NCI-H1092 (cell line): ENCODE data around the gene DIO1.

Experiments used
- DNase-seq: peaks from one replicate; lab custom pipeline; 2025; lab: John Stamatoyannopoulos, UW

Gene DIO1

DNA sequence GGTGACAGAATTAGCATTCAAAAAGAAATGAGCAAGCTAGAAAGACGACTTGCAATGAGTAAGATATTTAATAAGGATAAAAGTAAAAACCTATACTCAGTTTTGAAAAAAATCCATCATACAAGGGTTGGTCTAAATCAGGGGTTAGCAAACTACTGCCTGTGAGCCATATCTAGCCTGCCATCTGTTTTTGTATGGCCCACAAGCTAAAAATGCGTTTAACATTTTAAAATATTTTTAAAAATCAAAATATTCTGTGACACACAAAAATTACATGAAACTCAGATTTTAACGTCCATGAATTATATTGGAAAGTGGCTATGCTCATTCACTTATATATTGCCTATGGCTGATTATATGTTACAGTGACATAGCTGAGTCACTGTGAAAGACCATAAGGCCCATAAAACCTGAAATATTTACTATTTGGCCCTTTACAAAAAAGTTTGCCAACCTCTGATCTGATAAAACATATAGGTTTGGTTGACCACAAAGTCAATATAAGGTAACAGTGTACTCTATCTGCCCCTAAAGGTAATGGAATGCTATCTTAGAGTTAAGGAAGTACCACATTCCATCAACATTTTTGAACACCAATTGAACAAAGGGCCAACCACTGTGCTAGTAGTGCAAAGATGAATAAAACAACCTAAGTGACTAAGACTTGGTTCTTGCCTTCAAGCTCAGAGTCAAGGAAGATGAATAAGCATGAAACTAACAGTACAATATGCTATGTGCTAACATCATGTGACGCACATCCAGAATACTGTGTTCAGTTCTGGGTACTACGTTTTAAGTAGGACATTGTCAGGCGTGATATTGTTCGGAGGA, 48.4 kb downstream of the DIO1 start:
- DNase-seq: no peak

GRCh38 chr1:53943090-53943489, 49.1 kb downstream of the DIO1 start:
- no peak for DNase-seq

DNA sequence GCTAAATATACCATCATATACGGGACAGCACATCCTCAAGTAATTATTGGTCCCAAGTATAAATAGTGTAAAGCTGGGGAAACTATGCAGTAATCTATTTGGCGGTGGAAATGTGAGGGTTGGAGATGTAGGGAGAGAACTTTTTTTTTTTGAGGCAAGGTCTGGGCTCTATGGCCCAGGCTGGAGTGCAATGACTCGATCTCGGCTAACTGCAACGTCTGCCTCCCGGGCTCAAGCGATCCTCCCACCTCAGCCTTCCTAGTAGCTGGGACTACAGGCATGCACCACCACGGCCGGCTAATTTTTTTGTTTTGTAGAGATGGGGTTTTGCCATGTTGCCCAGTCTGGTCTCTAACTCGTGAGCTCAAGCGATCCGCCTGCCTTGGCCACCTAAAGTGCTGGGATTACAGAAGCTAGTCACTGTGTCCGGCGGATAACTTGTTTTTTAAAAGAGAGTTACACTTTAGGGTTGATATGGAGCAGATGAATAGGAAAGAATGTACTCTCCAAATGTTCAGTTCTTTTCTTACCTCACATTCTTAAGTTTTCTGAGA, 49.6 kb downstream of the DIO1 start:
- DNase-seq: no peak

- no peak for DNase-seq
Observed at GRCh38 chr1:53944469-53945182, 50.6 kb downstream of the DIO1 start.

GRCh38 chr1:53945183-53945432, 51.1 kb downstream of the DIO1 start:
- DNase-seq: no peak

- DNase-seq: peak; percentile 85
Observed at GRCh38 chr1:53945433-53946251, 51.7 kb downstream of the DIO1 start, which contains the start of gene IFT25. Gene IFT25 (minus strand): TSS chr1:53945699. CDS start chr1:53940082, 5,617 bp downstream.

GRCh38 chr1:53946252-53947171, 52.5 kb downstream of the DIO1 start, which contains the start of gene LRRC42:
Gene LRRC42 (plus strand): TSS chr1:53946350. CDS start chr1:53952000, 5,650 bp downstream.
- no peak for DNase-seq

DNA sequence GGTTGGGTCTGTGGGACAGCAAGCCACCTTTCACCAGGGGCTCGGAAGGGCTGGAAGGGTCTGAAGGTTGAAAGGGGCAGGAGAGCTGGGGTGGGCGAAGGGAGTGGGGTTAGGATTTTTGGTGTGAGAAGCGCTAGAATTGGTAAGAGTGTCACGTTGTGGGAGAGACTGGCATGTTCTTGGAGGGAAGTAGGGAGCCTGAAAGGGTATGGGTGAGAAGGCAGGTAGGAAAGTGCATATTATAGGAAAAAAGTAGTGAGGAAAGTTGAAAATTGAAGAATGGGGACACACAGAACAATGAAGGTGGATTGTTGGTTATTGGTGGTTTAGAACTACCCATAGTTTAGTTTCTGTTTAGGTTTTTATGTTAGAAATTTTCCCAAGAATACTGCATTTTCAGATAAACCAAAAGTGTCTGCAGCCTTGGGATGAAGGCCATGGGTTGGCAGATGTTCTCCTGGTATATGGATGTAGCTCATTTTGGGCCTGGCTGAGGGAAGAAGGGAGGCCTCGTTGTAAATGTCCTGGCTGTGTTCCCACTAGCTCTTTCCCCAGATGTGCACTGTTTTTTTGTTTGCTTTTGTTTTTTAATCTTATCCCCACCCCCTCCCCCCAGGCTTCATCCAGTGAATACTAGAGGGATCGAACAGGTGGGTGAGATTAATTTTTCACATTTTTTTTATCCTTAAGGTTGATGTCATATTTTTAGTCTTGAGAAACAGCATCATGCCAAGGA, 53.4 kb downstream of the DIO1 start:
- no peak for DNase-seq

DNA sequence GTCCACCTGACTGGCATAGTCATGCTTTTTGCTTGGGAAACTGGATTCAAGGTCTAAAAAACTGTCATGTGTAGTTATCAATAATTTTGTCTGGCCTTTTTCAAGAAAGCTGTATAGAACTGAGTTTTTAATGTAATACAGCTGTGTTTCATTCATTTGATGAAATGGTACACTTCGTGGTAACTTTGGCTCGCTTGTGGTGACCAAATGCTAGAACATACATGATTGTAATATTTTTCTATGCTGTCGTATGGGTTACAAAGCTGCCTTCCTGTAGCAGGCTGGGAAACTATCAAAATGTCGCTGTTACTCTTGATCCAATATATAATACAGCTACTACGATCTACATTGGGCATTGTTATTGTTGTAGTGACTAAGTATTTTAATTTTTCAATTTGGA, 54.3 kb downstream of the DIO1 start:
- no peak for DNase-seq

DNA sequence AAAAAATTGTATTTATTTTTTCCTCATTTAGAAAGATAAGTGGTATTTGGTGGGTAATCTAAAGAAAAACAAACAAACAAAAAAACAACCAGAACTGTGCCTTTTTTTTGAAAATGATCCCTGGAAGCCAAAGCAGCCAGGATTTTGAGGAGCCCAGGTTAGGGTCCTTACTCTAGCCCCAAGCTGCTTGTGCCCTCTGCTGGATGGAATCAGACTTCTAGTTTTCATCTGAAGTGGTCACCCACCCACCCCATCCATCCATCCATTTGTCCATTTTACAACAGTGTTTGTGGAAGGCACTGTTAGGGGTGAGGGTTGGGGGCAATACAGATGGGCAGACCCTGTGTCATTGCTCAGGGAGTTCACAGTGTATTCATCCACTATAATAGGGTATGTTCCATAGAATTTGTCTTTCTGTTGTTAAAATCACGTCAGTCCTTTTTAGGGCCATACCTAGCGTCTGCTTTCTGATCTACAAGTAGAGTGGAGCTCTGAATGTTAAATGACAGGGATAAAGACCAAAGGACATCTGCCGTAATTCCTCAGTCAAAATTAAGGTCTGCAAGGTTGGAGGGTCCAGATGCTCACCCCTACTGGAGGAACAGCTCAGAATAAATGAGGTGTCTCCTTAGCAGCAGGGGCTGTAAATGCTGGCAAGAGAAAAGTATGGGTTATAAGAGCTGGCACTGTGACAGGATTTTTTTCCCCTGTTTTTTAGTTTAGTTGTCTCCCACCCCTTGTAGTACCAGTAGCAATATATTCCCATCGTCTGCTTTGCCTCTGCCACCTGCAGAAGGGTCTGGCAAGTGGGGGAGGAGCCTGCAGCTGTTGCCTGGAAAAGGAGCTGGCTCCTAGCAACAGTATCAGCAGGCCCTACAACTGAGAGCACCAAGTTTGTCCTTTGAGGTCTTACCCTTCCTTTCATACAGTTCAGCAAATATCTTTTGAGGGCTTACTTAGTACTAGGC, 55.3 kb downstream of the DIO1 start:
- DNase-seq: peak; percentile 9

- no peak for DNase-seq
Observed at GRCh38 chr1:53951697-53952096, 57.7 kb downstream of the DIO1 start.

- DNase-seq: no peak
Observed at GRCh38 chr1:53954128-53954527, 60.1 kb downstream of the DIO1 start.

GRCh38 chr1:53956308-53957168, 62.6 kb downstream of the DIO1 start:
- DNase-seq: peak; percentile 76

DNA sequence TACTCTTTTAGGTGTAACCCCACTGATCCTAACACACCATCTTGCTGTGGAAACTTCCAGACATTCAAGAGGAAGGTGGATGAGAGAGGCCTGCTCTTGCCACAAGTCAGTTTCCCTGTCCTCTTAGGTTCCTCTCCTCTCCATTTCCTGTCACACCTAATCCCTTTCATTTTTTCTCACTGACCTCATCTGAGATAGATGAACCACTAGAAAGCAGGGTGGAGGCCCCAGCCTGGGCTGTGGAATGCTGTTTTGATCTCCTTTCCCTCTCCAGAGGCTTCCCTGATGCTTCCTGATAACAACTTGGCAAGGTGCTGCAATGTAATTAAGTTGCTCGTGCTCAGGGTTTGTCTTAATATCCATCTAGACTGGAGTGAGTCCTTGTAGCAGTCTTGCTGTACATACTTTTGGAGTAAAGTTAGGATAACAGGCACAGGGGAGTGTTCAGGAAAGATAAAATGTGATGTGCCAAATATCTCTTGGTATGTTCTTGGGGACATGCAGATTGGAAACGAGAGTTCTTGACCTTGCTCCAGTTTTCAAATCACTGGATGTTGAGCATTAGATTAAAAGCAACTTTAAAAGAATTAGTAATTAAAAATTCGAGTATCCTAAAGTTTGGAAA, 63.3 kb downstream of the DIO1 start:
- DNase-seq: no peak

GRCh38 chr1:53959664-53960250, 65.8 kb downstream of the DIO1 start:
- DNase-seq: no peak
